ENCODE data around the gene GSE1.

The GSE1 gene

DNA sequence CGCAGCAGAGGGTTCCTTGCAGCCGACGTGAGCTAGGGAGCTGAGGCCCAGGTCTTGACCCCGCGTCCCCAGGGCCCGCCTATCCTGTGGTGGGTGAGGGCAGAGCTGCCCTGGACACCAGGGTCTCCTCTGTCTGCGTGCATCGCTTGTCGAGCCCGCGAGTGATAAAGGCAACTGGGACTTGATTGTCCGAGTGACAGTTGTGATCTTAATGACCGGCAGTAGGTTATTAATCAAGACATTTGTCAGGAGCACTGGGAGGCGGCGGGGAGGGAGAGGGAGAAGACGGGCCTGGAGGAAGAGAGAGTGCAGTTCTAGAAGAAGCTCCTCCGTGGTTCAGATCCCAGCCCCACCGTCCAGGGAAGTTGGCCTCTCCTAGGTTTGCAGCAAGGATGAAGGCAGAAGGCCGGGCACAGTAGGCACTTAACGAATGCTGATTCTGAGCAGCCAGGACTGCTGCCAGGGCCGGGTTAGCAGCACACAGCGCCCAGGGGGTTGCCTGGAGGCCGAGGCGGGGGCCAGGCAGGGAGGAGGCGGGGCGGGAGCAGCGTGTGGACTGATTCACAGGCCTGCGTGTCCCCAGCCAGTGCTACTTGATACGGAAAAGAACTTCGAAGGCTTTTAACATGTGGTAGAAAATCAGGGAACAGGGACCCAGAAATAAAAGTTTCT lies 11.3 kb upstream of the GSE1 start (continued):
- TF ChIP-seq EGR2 (tag by site-specific recombination; IDR thresholded peaks at IDR 0.05; ENCODE audit: low read depth) (no peak), ZNF324 (tag by site-specific recombination; IDR thresholded peaks at IDR 0.05) (no peak), ZNF76 (tag by site-specific recombination; IDR thresholded peaks at IDR 0.05; ENCODE audit: borderline replicate concordance, low read depth) (no peak), ZNF660 (tag by site-specific recombination; IDR thresholded peaks at IDR 0.05) (no peak), ZNF16 (tag by site-specific recombination; IDR thresholded peaks at IDR 0.05; ENCODE audit: low read depth) (no peak), ZNF768 (tag by site-specific recombination; IDR thresholded peaks at IDR 0.05) (no peak), SP7 (tag by site-specific recombination; IDR thresholded peaks at IDR 0.05) (no peak), GLI2 (tag by site-specific recombination; IDR thresholded peaks at IDR 0.05; ENCODE audit: borderline replicate concordance, low read depth) (no peak), ZFHX2 (tag by site-specific recombination; conservative IDR thresholded peaks at IDR 0.05) (no peak), ZNF549 (tag by site-specific recombination; IDR thresholded peaks at IDR 0.05) (no peak)
- TF ChIP-seq, protein P1, sequence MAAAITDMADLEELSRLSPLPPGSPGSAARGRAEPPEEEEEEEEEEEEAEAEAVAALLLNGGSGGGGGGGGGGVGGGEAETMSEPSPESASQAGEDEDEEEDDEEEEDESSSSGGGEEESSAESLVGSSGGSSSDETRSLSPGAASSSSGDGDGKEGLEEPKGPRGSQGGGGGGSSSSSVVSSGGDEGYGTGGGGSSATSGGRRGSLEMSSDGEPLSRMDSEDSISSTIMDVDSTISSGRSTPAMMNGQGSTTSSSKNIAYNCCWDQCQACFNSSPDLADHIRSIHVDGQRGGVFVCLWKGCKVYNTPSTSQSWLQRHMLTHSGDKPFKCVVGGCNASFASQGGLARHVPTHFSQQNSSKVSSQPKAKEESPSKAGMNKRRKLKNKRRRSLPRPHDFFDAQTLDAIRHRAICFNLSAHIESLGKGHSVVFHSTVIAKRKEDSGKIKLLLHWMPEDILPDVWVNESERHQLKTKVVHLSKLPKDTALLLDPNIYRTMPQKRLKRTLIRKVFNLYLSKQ (tag by site-specific recombination; IDR thresholded peaks at IDR 0.05; ENCODE audit: borderline replicate concordance): no peak

DNA sequence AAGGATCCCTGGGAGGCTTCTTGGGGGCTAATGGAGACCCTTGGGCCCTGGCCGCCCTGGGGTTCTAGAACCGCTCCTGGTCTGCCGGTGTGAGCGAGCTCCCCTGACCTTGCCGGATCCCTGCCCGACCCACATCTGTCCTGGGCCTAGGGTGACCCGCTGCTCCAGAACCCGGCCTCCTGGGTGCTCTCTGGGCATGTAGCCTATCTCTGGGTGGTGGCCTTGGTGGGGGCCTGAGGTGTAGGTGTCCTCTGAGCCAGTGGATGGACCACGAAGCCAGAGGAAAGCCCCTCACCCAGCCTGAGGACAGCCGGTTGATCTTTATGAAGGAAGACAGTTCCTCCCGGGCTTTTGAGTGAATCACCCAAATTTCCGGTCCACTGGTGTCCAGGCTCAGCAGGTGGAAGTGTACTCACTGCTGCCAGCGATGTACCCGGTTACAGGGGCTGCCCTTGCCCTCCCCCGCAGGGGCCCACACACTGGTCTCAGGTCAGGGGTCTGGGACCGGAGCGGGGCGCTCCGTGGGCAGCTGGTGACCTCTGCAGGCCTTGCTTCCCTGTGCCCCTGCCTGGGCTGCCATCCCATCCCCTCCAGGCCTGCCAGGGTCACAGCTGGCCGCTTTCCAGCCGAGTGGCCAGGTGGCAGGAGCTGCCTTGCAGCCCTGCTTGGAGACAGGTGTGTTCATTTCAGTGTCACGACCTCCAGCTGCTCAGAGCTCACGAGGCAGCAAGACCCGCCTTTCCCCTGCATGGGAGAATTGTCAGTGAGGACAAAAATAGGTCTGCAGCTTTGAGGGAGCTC lies 10.5 kb upstream of the GSE1 start:
- ChIA-PET POLR2A (no interaction called here), CTCF (interaction anchor here (0.6 to 1.0 kb wide), 2 partner anchors 13 to 545 kb away, joined by 3 to 4 read pairs; no protein-coding TSS in a partner anchor)
- no peaks in the 10 kb centered on the region for H3K36me3 ChIP-seq (ENCODE audit: control insufficient read depth in 2 of 2, insufficient read depth in 1 of 2, low read length in 2 of 2)
- H3K4me3 ChIP-seq (ENCODE audit: low read depth, low read length): no peak overlapping the region
- H3K9me3 ChIP-seq (ENCODE audit: control insufficient read depth, insufficient read depth, low read depth, low read length): no peaks in the 10 kb centered on the region
- H3K4me1 ChIP-seq (ENCODE audit: control insufficient read depth, insufficient read depth, low read length): no peaks in the 10 kb centered on the region
- no peak for TF ChIP-seq ZNF311 (tag by site-specific recombination; IDR thresholded peaks at IDR 0.05; ENCODE audit: borderline replicate concordance)
- TF ChIP-seq, protein P2, sequence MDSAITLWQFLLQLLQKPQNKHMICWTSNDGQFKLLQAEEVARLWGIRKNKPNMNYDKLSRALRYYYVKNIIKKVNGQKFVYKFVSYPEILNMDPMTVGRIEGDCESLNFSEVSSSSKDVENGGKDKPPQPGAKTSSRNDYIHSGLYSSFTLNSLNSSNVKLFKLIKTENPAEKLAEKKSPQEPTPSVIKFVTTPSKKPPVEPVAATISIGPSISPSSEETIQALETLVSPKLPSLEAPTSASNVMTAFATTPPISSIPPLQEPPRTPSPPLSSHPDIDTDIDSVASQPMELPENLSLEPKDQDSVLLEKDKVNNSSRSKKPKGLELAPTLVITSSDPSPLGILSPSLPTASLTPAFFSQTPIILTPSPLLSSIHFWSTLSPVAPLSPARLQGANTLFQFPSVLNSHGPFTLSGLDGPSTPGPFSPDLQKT (IDR thresholded peaks at IDR 0.05; ENCODE audit: borderline replicate concordance, low read depth, low read length): no peak
- TF ChIP-seq KLF1 (tag by site-specific recombination; IDR thresholded peaks at IDR 0.05): no peak
- TF ChIP-seq, protein P3, sequence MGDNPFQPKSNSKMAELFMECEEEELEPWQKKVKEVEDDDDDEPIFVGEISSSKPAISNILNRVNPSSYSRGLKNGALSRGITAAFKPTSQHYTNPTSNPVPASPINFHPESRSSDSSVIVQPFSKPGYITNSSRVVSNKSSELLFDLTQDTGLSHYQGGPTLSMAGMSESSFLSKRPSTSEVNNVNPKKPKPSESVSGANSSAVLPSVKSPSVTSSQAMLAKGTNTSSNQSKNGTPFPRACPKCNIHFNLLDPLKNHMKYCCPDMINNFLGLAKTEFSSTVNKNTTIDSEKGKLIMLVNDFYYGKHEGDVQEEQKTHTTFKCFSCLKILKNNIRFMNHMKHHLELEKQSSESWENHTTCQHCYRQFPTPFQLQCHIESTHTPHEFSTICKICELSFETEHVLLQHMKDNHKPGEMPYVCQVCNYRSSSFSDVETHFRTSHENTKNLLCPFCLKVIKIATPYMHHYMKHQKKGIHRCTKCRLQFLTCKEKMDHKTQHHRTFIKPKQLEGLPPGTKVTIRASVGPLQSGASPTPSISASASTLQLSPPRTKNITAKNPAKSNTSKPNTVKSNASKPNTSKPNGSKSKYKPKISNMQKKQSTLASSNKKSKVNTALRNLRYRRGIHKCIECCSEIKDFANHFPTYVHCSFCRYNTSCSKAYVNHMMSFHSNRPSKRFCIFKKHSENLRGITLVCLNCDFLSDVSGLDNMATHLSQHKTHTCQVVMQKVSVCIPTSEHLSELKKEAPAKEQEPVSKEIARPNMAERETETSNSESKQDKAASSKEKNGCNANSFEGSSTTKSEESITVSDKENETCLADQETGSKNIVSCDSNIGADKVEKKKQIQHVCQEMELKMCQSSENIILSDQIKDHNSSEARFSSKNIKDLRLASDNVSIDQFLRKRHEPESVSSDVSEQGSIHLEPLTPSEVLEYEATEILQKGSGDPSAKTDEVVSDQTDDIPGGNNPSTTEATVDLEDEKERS (tag by site-specific recombination; IDR thresholded peaks at IDR 0.05): no peak
- no peak for TF ChIP-seq ZNF24 (tag by site-specific recombination; IDR thresholded peaks at IDR 0.05)
- TF ChIP-seq, protein P4, sequence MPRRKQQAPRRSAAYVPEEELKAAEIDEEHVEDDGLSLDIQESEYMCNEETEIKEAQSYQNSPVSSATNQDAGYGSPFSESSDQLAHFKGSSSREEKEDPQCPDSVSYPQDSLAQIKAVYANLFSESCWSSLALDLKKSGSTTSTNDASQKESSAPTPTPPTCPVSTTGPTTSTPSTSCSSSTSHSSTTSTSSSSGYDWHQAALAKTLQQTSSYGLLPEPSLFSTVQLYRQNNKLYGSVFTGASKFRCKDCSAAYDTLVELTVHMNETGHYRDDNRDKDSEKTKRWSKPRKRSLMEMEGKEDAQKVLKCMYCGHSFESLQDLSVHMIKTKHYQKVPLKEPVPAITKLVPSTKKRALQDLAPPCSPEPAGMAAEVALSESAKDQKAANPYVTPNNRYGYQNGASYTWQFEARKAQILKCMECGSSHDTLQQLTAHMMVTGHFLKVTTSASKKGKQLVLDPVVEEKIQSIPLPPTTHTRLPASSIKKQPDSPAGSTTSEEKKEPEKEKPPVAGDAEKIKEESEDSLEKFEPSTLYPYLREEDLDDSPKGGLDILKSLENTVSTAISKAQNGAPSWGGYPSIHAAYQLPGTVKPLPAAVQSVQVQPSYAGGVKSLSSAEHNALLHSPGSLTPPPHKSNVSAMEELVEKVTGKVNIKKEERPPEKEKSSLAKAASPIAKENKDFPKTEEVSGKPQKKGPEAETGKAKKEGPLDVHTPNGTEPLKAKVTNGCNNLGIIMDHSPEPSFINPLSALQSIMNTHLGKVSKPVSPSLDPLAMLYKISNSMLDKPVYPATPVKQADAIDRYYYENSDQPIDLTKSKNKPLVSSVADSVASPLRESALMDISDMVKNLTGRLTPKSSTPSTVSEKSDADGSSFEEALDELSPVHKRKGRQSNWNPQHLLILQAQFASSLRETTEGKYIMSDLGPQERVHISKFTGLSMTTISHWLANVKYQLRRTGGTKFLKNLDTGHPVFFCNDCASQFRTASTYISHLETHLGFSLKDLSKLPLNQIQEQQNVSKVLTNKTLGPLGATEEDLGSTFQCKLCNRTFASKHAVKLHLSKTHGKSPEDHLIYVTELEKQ (tag by site-specific recombination; IDR thresholded peaks at IDR 0.05; ENCODE audit: borderline replicate concordance): no peak
- TF ChIP-seq ZNF830 (tag by site-specific recombination; IDR thresholded peaks at IDR 0.05; ENCODE audit: low read depth): no peak
- TF ChIP-seq SALL2 (tag by site-specific recombination; IDR thresholded peaks at IDR 0.05; ENCODE audit: borderline replicate concordance): no peak
- H3K27ac ChIP-seq (ENCODE audit: extremely low read depth, low read depth, low read length): no peak overlapping the region
